AG04450 (cell line): ENCODE measurements around the gene SORBS2. TPM values are rescaled to one million over a fixed set of nuclear protein-coding genes. Genes with fewer than 3 reads are reported as not detected.

Experiments used
- CTCF ChIA-PET: fragments of 300-600, 350-600 bp; formaldehyde crosslinking; extraction: SDS; loops from one replicate; lab custom pipeline; 2022; ENCODE audit warnings: antibody characterized with exemption, inconsistent platforms; lab: Charles Lee
- POLR2A ChIA-PET: fragments of 350-600 bp; formaldehyde crosslinking; extraction: SDS; loops from one replicate; lab custom pipeline; 2021; ENCODE audit warnings: antibody characterized with exemption, inconsistent platforms; lab: Yijun Ruan, JAX
- DNase-seq: peaks from one replicate; pipeline ENCODE4 v3.0.0-alpha.2; 2011; ENCODE audit warnings: low read depth, low spot score
- H3K27ac ChIP-seq: one replicate; pipeline ENCODE4 v1.5.1; 2012; ENCODE audit warnings: low read depth, low read length, control low read depth
- H3K27me3 ChIP-seq: one replicate; pipeline ENCODE4 v1.6.0; 2012; ENCODE audit warnings: low read length; ENCODE audit not compliant: control insufficient read depth, insufficient read depth
- H3K4me3 ChIP-seq: 2 replicates; pipeline ENCODE4 v1.5.1; 2011; ENCODE audit warnings: mild to moderate bottlenecking, low read depth, low read length, control low read depth
- H3K9me3 ChIP-seq: 2 replicates; pipeline ENCODE4 v1.5.1; 2012; ENCODE audit warnings: low read length; ENCODE audit not compliant: control insufficient read depth, insufficient read depth
- polyA plus RNA-seq: library from polyadenylated mRNA; depleted of rRNA; stranded (reverse); fragments of >200 nt; gene quantifications from 2 replicates; pipeline ENCODE4 v1.2.3, GENCODE V29; 2011
- TF ChIP-seq, protein P1 (sequence below): IDR thresholded peaks from 2 replicates; pipeline ENCODE4 v1.5.1; 2011; ENCODE audit warnings: low read depth, low read length, control low read depth, inconsistent platforms

SORBS2 gene
- polyA plus RNA-seq, 1 experiment: not detected

DNA sequence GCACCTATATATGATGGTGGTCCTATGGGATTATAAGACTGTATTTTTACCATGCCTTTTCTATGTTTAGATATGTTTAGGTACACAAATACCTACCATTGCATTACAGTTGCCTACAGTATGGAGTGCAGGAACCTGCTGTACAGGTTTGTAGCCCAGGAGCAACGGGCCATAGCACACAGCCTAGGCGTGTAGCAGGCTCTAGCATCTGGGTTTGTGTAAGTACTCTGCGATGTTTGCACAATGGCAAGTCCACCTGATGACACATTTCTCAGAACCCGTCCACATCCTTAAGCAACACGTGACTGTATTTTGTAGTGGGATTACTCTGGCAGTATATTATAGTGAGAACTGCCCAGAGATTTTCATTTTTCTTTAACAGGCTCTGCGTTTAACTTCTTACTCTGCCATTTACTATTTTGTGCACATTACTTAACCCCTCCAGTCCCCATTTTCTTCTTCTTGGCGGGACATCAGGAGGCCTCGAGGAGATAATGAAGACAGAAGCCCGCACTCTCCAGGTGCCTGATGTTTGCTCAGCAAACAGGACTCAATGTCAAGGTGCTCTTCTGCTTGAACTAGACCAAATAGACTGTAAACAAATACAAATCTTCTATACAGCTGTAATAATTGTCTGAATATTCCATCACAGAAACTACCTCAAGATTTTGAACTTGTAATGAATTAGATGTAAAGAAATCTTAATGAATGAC, 174.7 kb downstream of the SORBS2 start:
- no peak for DNase-seq
- ChIA-PET POLR2A (no interaction called here), CTCF (interaction anchor here (2.5 kb wide), 1 partner anchor 400 kb away, joined by 16 read pairs; no protein-coding TSS in a partner anchor)
- no peak overlapping the region for H3K27ac ChIP-seq
- TF ChIP-seq, protein P1, sequence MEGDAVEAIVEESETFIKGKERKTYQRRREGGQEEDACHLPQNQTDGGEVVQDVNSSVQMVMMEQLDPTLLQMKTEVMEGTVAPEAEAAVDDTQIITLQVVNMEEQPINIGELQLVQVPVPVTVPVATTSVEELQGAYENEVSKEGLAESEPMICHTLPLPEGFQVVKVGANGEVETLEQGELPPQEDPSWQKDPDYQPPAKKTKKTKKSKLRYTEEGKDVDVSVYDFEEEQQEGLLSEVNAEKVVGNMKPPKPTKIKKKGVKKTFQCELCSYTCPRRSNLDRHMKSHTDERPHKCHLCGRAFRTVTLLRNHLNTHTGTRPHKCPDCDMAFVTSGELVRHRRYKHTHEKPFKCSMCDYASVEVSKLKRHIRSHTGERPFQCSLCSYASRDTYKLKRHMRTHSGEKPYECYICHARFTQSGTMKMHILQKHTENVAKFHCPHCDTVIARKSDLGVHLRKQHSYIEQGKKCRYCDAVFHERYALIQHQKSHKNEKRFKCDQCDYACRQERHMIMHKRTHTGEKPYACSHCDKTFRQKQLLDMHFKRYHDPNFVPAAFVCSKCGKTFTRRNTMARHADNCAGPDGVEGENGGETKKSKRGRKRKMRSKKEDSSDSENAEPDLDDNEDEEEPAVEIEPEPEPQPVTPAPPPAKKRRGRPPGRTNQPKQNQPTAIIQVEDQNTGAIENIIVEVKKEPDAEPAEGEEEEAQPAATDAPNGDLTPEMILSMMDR: no peak
- H3K27me3 ChIP-seq: peaks cover 12% of the 10 kb centered on the region
- no peaks in the 10 kb centered on the region for H3K9me3 ChIP-seq
- H3K4me3 ChIP-seq: no peak overlapping the region

DNA sequence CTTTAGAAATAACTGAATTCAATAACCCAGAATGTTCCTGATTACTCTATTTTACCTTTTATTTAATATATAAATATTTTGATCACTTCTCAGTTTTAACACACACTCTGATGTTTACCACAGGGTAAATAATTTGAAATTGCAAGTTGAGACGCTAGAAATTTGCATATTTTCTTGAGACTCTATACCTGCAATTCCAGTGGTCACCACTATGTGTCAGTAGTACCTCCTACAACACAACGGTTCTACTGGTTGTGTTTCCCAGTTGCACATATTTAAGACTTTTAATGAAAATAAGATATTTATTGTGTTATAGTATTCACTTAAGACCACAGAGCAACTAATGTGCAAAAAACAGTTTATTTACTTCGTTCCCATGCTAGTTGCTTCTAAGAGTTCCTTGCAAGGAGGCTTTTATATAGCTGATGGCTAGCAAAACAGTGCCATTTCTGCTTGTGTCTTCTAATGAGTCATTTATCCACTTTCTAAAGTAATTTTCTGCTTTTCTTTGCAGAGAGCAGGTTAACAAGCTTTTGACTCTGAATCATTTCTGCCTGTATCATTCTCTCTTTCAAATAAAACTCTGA, 177.8 kb downstream of the SORBS2 start:
- ChIA-PET POLR2A (no interaction called here), CTCF (interaction anchor here (2.4 kb wide), 1 partner anchor 387 kb away, joined by 10 read pairs; no protein-coding TSS in a partner anchor)
- TF ChIP-seq, protein P1: peak; percentile 33; the same call in 1 of the 2 replicates
- Histone ChIP-seq H3K4me3 (no peak overlapping the region), H3K27ac (no peak overlapping the region), H3K27me3 (peaks cover 8% of the 10 kb centered on the region), H3K9me3 (no peaks in the 10 kb centered on the region)
- no peak for DNase-seq

DNA sequence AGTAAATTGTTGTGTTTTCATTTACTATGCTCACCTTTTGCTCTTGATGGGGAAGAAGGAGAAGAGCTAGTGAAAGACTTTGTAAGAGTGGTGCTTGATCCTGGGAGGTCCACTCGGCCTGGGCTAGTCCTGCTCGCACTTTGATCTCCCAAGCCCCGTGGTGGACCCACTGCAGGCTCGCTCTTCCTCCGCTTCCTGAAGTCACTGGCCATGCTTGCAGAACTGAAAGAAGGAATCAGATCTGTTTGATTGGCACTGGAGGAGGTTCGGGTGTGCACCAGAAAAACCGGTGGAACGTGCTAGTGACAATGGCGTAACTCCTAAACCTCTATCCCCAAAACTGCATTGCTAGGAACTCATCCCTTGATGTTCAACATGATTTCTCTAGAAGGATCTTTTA, 185.2 kb downstream of the SORBS2 start:
- Histone ChIP-seq H3K9me3 (no peaks in the 10 kb centered on the region; the same call in 1 of the 2 replicates), H3K27ac (no peak overlapping the region), H3K27me3 (no peaks in the 10 kb centered on the region), H3K4me3 (no peak overlapping the region)
- TF ChIP-seq, protein P1: no peak
- POLR2A ChIA-PET: no interaction called here
- CTCF ChIA-PET: no interaction called here
- no peak for DNase-seq

- Histone ChIP-seq H3K4me3 (no peak overlapping the region), H3K27ac (no peak overlapping the region), H3K27me3 (no peaks in the 10 kb centered on the region), H3K9me3 (no peaks in the 10 kb centered on the region; the same call in 1 of the 2 replicates)
- ChIA-PET POLR2A (no interaction called here), CTCF (interaction anchor here (0.5 to 2.0 kb wide), 4 partner anchors 16 to 413 kb away, joined by 4 to 9 read pairs (median 5); no protein-coding TSS in a partner anchor)
- TF ChIP-seq, protein P1: no peak
- no peak for DNase-seq
Measured at GRCh38 chr4:185625503-185625902, 186.5 kb downstream of the SORBS2 start.

DNA sequence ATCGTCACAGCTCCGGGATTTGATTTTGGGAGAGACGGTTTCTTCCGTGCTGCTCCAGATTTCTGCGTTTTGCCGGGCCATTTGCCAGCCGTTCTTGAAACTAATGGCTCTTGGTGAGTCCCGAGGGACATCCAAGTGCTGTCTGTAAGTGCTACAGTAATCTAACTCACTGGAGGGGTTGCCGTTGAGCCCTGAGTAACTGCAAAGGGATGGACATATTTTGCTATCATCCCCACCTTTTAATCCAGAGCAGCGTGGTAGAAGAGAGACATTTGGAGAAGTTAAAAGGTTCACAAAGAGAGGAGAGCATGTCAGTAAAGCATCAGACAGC, 187.8 kb downstream of the SORBS2 start:
- Histone ChIP-seq H3K4me3 (no peak overlapping the region), H3K9me3 (no peaks in the 10 kb centered on the region; the same call in 1 of the 2 replicates), H3K27me3 (no peaks in the 10 kb centered on the region), H3K27ac (no peak overlapping the region)
- CTCF ChIA-PET: no interaction called here
- DNase-seq: no peak
- TF ChIP-seq, protein P1: no peak
- POLR2A ChIA-PET: no interaction called here
